Mucosa of descending colon (tissue), 3 donors: ENCODE data around the gene NOD2. TPM values are rescaled to one million over a fixed set of nuclear protein-coding genes. Genes with fewer than 3 reads are reported as not detected.

Experiments used
- ATAC-seq: fragments of 200-7000 bp; cut with Tn5 transposase; one replicate; pipeline ENCODE4 v1.9.1; 2020; ENCODE audit warnings: mild to moderate bottlenecking, moderate library complexity
- DNase-seq, 3 donors: peaks; one replicate each; pipeline ENCODE4 v3.0.0-alpha.2; 2020
- H3K36me3 ChIP-seq: fragments of 200-600 bp; one replicate; pipeline ENCODE4 v1.8.0; 2021; ENCODE audit warnings: low read depth, mild to moderate bottlenecking
- H3K4me1 ChIP-seq: fragments of 200-600 bp; one replicate; pipeline ENCODE4 v1.8.0; 2021; ENCODE audit warnings: low read depth, mild to moderate bottlenecking
- H3K4me3 ChIP-seq: fragments of 200-600 bp; one replicate; pipeline ENCODE4 v1.8.0; 2021; ENCODE audit warnings: mild to moderate bottlenecking
- H3K9me3 ChIP-seq: fragments of 200-600 bp; one replicate; pipeline ENCODE4 v1.8.0; 2021; ENCODE audit warnings: mild to moderate bottlenecking
- intact Hi-C, 2 donors: fragments of 100-400 bp; cut with DNase I in 1 of 2; cut with micrococcal nuclease in 1 of 2; formaldehyde crosslinking; loops; one replicate each; pipeline versions ENCODE4 v1.11.0 to v1.11.1; 2022; cut with DNase I, micrococcal nuclease
- total RNA-seq, 3 donors: library from RNA; stranded (reverse); fragmentation: NEBNext Ultra II Directional in 2 of 3; extraction: Animal tissue kit (Norgen Biotek cat#: 25700) in 2 of 3; gene quantifications; one replicate each; pipeline versions ENCODE4 v1.2.1 to v1.2.4, GENCODE V29; 2021 to 2023
- TF ChIP-seq, protein P1 (sequence below): fragments of 200-600 bp; IDR thresholded peaks from one replicate; pipeline ENCODE4 v1.8.0; 2022; ENCODE audit warnings: antibody characterized with exemption, mild to moderate bottlenecking
- donor health status: DM: no; HTN: no; CAD: no; lungs with moderate emphysema.
- donor health status: DM: no; HTN: no; CAD: no.
- donor health status: DM: no; HTN: yes; CAD: no.

NOD2 gene
- total RNA-seq, 3 donors from 2014 or later: 0.87 to 2.4 (median 2.0) TPM

DNA sequence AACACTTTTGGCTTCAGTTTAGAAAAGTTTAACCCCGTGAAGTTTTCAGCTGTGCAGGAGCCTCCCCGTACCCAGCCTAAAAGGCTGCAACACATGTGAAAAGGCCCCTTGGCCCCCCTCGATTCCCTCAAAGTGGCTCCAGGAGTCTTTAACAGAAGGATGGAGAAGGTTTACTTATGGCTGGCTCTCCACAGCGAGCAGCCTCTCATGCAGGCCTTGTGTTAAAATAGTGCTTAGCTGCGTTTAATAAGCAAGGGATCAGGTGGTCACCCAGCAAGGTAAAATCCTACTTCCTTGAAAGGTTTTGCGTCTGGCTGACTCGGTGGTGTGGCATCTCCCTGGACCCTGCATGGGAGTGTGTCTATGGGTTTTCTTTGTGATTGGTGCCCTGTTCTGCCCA is 40.1 kb downstream of the NOD2 start:
- Histone ChIP-seq H3K9me3 (no peaks in the 10 kb centered on the region), H3K4me1 (no peaks in the 10 kb centered on the region), H3K4me3 (no peak overlapping the region), H3K36me3 (no peaks in the 10 kb centered on the region)
- DNase-seq (no peak), ATAC-seq (no peak)
- intact Hi-C loops: no loop called here
- TF ChIP-seq, protein P1, sequence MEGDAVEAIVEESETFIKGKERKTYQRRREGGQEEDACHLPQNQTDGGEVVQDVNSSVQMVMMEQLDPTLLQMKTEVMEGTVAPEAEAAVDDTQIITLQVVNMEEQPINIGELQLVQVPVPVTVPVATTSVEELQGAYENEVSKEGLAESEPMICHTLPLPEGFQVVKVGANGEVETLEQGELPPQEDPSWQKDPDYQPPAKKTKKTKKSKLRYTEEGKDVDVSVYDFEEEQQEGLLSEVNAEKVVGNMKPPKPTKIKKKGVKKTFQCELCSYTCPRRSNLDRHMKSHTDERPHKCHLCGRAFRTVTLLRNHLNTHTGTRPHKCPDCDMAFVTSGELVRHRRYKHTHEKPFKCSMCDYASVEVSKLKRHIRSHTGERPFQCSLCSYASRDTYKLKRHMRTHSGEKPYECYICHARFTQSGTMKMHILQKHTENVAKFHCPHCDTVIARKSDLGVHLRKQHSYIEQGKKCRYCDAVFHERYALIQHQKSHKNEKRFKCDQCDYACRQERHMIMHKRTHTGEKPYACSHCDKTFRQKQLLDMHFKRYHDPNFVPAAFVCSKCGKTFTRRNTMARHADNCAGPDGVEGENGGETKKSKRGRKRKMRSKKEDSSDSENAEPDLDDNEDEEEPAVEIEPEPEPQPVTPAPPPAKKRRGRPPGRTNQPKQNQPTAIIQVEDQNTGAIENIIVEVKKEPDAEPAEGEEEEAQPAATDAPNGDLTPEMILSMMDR: no peak

DNA sequence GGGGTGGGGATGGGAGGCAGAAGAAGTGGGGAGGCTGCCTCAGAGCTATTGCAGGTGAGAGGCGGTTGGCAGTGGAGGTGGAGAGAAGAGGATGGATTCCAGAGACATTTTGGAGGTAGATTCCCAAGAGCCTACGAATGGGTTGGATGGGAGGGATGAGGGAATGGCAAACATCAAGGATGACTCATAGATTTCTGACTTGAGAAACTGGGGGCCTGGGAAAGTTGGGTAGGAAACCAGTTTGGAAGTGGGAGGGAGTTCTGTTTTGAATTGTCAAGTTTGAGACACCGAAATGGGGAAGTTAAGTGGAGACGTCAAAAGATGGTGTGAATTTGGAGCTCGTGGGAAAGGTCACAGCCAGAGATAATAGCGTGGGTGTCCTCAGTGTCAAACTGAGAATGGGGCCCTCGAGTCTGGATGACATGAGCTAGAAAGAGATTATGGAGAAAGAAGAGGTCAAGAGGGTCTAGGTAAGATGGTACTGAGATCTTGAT is 42.3 kb downstream of the NOD2 start:
- TF ChIP-seq, protein P1: no peak
- DNase-seq (no peak), ATAC-seq (no peak)
- Histone ChIP-seq H3K4me3 (no peak overlapping the region), H3K36me3 (no peaks in the 10 kb centered on the region), H3K4me1 (no peaks in the 10 kb centered on the region), H3K9me3 (no peaks in the 10 kb centered on the region)
- intact Hi-C loops: no loop called here

DNA sequence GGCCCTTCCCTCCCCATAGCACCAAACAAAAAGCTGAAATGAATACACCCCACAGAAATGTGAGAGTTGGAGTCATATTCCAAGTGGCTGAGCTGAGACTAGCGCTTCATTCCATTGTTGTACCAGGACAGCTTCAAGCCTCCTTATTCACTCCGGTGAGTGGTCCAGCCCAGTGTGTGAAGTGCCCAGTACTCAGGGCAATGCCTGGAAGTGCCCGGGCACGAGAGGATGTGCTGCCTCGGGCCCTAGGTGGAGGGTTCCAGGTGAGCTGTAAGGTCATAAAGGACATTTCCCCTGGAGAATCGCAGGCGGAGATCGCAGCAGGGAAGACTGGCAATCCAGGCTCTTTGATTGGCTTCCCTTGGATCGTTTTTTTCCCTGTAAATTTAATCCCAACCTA is 43.0 kb downstream of the NOD2 start:
- intact Hi-C loops: no loop called here
- Histone ChIP-seq H3K9me3 (no peaks in the 10 kb centered on the region), H3K36me3 (peaks cover under 1% of the 10 kb centered on the region), H3K4me3 (no peak overlapping the region), H3K4me1 (peaks cover 4% of the 10 kb centered on the region)
- TF ChIP-seq, protein P1: no peak
- DNase-seq (no peak), ATAC-seq (no peak)

DNA sequence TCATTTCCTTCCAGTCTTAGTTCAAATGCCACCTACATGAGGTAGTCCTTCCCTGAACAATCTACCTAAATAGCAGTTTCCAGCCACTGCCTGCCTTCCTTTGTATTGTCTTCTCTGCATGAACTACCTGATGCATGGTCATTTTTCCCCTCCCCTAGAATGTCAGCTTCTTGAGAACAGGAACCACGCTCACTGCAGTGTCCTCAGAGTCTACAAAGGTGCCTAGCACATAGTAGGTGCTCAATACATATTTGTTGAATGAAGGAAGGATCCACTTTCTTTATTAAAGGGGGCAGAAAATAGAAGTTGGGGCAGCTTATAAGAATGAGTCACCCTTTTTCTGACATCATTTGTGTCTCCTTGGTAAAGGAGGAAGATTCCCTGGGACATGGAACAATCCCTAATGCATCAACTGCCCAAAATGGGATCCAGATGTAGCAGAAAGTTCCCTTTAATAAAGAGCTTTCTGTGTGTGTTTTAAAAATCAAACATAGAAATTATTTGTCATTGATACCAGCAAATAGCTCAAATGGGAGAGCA is 44.1 kb downstream of the NOD2 start:
- Histone ChIP-seq H3K4me1 (peaks cover 4% of the 10 kb centered on the region), H3K4me3 (no peak overlapping the region), H3K36me3 (peaks cover 5% of the 10 kb centered on the region), H3K9me3 (no peaks in the 10 kb centered on the region)
- DNase-seq (no peak), ATAC-seq (no peak)
- intact Hi-C loops: no loop called here
- TF ChIP-seq, protein P1: no peak

DNA sequence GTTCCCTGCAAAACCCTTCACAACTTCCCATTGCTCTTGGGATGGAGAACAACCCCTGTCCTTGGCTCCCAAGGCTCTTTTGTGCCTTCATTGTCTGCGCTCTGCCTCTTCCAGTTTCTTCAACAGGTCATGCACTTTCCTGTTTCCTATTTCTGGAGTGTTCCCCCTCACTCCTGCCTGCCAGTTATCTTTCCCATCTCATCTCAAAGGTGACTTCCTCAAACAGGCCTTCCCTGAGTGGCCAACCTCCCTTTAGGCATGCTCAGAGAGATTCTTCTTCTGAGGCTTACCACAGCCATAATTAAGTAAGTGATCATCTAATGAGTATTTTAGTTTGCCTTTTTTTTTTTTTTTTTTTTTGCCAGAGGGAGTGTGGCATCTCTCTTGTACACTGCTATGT is 45.6 kb downstream of the NOD2 start:
- Histone ChIP-seq H3K4me3 (no peak overlapping the region), H3K36me3 (peaks cover 5% of the 10 kb centered on the region), H3K4me1 (peaks cover 7% of the 10 kb centered on the region), H3K9me3 (no peaks in the 10 kb centered on the region)
- no peak for ATAC-seq
- DNase-seq: no peak
- intact Hi-C loops: no loop called here
- TF ChIP-seq, protein P1: no peak

DNA sequence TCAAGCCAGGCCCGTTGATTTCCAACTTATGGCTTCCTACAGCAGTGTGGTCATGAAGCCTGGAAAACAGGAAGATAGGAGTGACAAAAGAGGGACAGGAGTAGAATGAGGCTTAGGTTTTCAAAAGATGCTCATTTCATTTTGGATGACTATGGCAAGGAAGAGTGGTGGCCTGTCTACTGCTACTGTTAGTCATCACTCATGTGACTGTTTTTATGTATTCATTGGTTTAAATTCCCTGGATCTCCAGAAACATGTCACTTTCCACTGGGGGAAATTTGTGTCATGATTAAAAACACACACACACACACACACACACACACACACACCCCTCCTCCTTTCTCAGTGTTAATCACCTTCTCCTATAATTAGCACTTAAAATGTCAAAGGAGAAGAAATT is 47.3 kb downstream of the NOD2 start:
- no peak for ATAC-seq

More for the DNA sequence above, 47.3 kb downstream of the NOD2 start:
- TF ChIP-seq, protein P1: no peak
- Histone ChIP-seq H3K4me1 (peaks cover 7% of the 10 kb centered on the region), H3K9me3 (no peaks in the 10 kb centered on the region), H3K36me3 (peaks cover 5% of the 10 kb centered on the region), H3K4me3 (no peak overlapping the region)
- intact Hi-C loops: no loop called here
- no peak for DNase-seq
